SK-N-SH (cell line): ENCODE results near the gene TMEM132D. TPM values are rescaled to one million over a fixed set of nuclear protein-coding genes. Genes with fewer than 3 reads are reported as not detected.

ENCODE experiments used
- CTCF ChIA-PET: fragments of 300-600, 350-600 bp; formaldehyde crosslinking; extraction: SDS; loops from one replicate; lab custom pipeline; 2021; lab: Yijun Ruan, JAX
- POLR2A ChIA-PET: fragments of 350-600 bp; sonication (Branson Sonifier 250); formaldehyde crosslinking; extraction: SDS; loops from one replicate; lab custom pipeline; 2020; ENCODE audit warnings: antibody characterized with exemption, inconsistent platforms; lab: Yijun Ruan, JAX
- DNase-seq: peaks from one replicate; pipeline ENCODE4 v3.0.0; 2012
- H2AFZ ChIP-seq: fragments of 200-600 bp; sonication (generic); 2 replicates; pipeline ENCODE4 v1.8.1; 2016; ENCODE audit warnings: antibody characterized with exemption, mild to moderate bottlenecking, low read depth
- H3F3A ChIP-seq: fragments of 200-600 bp; sonication (generic); replicated peaks from 2 replicates; pipeline ENCODE3; 2016; ENCODE audit warnings: antibody characterized with exemption, mild to moderate bottlenecking; ENCODE audit not compliant: insufficient read depth
- H3K27ac ChIP-seq, 2 experiments: fragments of 200-500 bp in 1 of 2; fragments of 200-600 bp in 1 of 2; sonication (Bioruptor generic) in 1 of 2; sonication (generic), shearing (Covaris generic) in 1 of 2; 2 replicates each; pipeline versions ENCODE4 v1.5.1 to v1.6.1; 2014 to 2016; ENCODE audit warnings: low read depth in 2 of 2, inconsistent platforms in 1 of 2, low read length in 1 of 2, mild to moderate bottlenecking in 1 of 2, mixed read lengths in 1 of 2
- H3K27me3 ChIP-seq: fragments of 200-600 bp; sonication (generic), shearing (Covaris generic); 2 replicates; pipeline ENCODE4 v1.6.1; 2016; ENCODE audit warnings: mixed run types; ENCODE audit not compliant: insufficient read depth
- H3K36me3 ChIP-seq, 2 experiments: fragments of 200-500 bp in 1 of 2; fragments of 200-600 bp in 1 of 2; sonication (Bioruptor generic) in 1 of 2; sonication (generic) in 1 of 2; replicated peaks in 1 of 2; 2 replicates each; pipeline versions ENCODE3 to v1.5.1; 2014 to 2016; ENCODE audit warnings: low read length in 1 of 2, mild to moderate bottlenecking in 1 of 2; ENCODE audit not compliant: insufficient read depth in 2 of 2, control insufficient read depth in 1 of 2
- H3K4me1 ChIP-seq, 2 experiments: fragments of 200-500 bp in 1 of 2; fragments of 200-600 bp in 1 of 2; sonication (Bioruptor generic) in 1 of 2; sonication (generic), shearing (Covaris generic) in 1 of 2; 2 replicates each; pipeline versions ENCODE4 v1.5.1 to v1.6.1; 2014 to 2016; ENCODE audit warnings: low read depth in 1 of 2, low read length in 1 of 2, mixed run types in 1 of 2; ENCODE audit not compliant: insufficient read depth in 2 of 2, control insufficient read depth in 1 of 2
- H3K4me2 ChIP-seq: fragments of 200-600 bp; sonication (generic), shearing (Covaris generic); 2 replicates; pipeline ENCODE4 v1.6.1; 2017; ENCODE audit warnings: mixed run types
- H3K4me3 ChIP-seq, 2 experiments: fragments of 200-500 bp in 1 of 2; fragments of 200-600 bp in 1 of 2; sonication (Bioruptor generic) in 1 of 2; sonication (generic), shearing (Covaris generic) in 1 of 2; 2 replicates each; pipeline versions ENCODE4 v1.5.1 to v1.8.1; 2014 to 2016; ENCODE audit warnings: low read depth in 2 of 2, inconsistent platforms in 1 of 2, low read length in 1 of 2, mild to moderate bottlenecking in 1 of 2, mixed read lengths in 1 of 2, moderate library complexity in 1 of 2
- H3K79me2 ChIP-seq: fragments of 200-600 bp; sonication (generic); 2 replicates; pipeline ENCODE4 v1.8.1; 2017; ENCODE audit warnings: mild to moderate bottlenecking; ENCODE audit not compliant: insufficient read depth
- H3K9ac ChIP-seq: fragments of 200-600 bp; sonication (generic); 2 replicates; pipeline ENCODE4 v1.6.1; 2017; ENCODE audit warnings: mixed run types
- H3K9me2 ChIP-seq: fragments of 200-600 bp; sonication (generic); 2 replicates; pipeline ENCODE4 v1.6.1; 2017; ENCODE audit warnings: mixed run types
- H3K9me3 ChIP-seq: fragments of 200-600 bp; sonication (generic); 2 replicates; pipeline ENCODE4 v1.6.1; 2017; ENCODE audit warnings: mixed run types, mild to moderate bottlenecking, moderate library complexity
- H4K20me1 ChIP-seq: fragments of 200-600 bp; sonication (generic); 2 replicates; pipeline ENCODE4 v1.6.1; 2017; ENCODE audit warnings: mild to moderate bottlenecking, mixed run types; ENCODE audit not compliant: insufficient read depth
- CHD2 ChIP-seq: fragments of 150-350 bp; IDR thresholded peaks from 2 replicates; pipeline ENCODE4 v1.6.1; 2018; ENCODE audit warnings: low read length; ENCODE audit not compliant: partially characterized antibody
- ELF1 ChIP-seq: IDR thresholded peaks from 2 replicates; pipeline ENCODE4 v1.4.0; 2012
- EP300 ChIP-seq, 2 experiments: IDR thresholded peaks; 2 replicates each; pipeline versions ENCODE4 v1.4.0 to v1.6.1; 2012; ENCODE audit warnings: borderline replicate concordance in 1 of 2, low read depth in 1 of 2, low read length in 1 of 2
- EZH2phosphoT487 ChIP-seq: fragments of 200-600 bp; sonication (generic); IDR thresholded peaks from 2 replicates; pipeline ENCODE4 v1.6.1; 2017; ENCODE audit warnings: low read depth, mixed run types, mild to moderate bottlenecking, antibody characterized with exemption, moderate library complexity, borderline replicate concordance
- FOSL2 ChIP-seq: IDR thresholded peaks from 2 replicates; pipeline ENCODE4 v1.4.0; 2012; ENCODE audit warnings: low read depth, mild to moderate bottlenecking, moderate library complexity, borderline replicate concordance
- GABPA ChIP-seq: IDR thresholded peaks from 2 replicates; pipeline ENCODE4 v1.4.0; 2012; ENCODE audit warnings: low read depth, mild to moderate bottlenecking
- JUND ChIP-seq: IDR thresholded peaks from 2 replicates; pipeline ENCODE4 v1.4.0; 2012
- NFIC ChIP-seq: IDR thresholded peaks from 2 replicates; pipeline ENCODE4 v1.4.0; 2012; ENCODE audit warnings: borderline replicate concordance
- NRF1 ChIP-seq: IDR thresholded peaks from 2 replicates; pipeline ENCODE4 v1.6.1; 2012; ENCODE audit warnings: low read depth, mild to moderate bottlenecking, low read length
- RCOR1 ChIP-seq: fragments of 150-350 bp; IDR thresholded peaks from 2 replicates; pipeline ENCODE4 v1.6.1; 2017; ENCODE audit warnings: antibody characterized with exemption, low read length
- REST ChIP-seq: IDR thresholded peaks from 2 replicates; pipeline ENCODE4 v1.6.1; 2012; ENCODE audit warnings: mild to moderate bottlenecking, low read depth, low read length, moderate library complexity
- RXRA ChIP-seq: IDR thresholded peaks from 2 replicates; pipeline ENCODE4 v1.4.0; 2012; ENCODE audit warnings: low read depth, mild to moderate bottlenecking, borderline replicate concordance
- SIN3A ChIP-seq: IDR thresholded peaks from 2 replicates; pipeline ENCODE4 v1.6.1; 2012; ENCODE audit warnings: low read depth, mild to moderate bottlenecking, low read length, moderate library complexity, borderline replicate concordance
- SMC3 ChIP-seq: IDR thresholded peaks from 2 replicates; pipeline ENCODE4 v1.6.1; 2012; ENCODE audit warnings: low read depth, low read length, improper control_type of control experiment
- TAF1 ChIP-seq: IDR thresholded peaks from 2 replicates; pipeline ENCODE4 v1.6.1; 2012; ENCODE audit warnings: low read depth, mild to moderate bottlenecking, low read length, moderate library complexity, borderline replicate concordance
- TEAD4 ChIP-seq: IDR thresholded peaks from 2 replicates; pipeline ENCODE4 v1.4.0; 2012; ENCODE audit warnings: mild to moderate bottlenecking, borderline replicate concordance; ENCODE audit not compliant: insufficient read depth
- WGBS: methylation state at CpG from one replicate; pipeline ENCODE4 v1.1.6; 2017; ENCODE audit warnings: low lambda C conversion rate; 5-methylcytosine and 5-hydroxymethylcytosine counted together
- polyA plus RNA-seq, 3 experiments: library from polyadenylated mRNA; depleted of rRNA; stranded (reverse); fragments of >200 nt; gene quantifications; 2 replicates each; pipeline ENCODE4 v1.2.3, GENCODE V29; 2012
- TF ChIP-seq, protein P1 (sequence below): IDR thresholded peaks from 2 replicates; pipeline ENCODE4; 2012
- TF ChIP-seq, protein P2 (sequence below): IDR thresholded peaks from 2 replicates; pipeline ENCODE4 v1.4.0; 2012; ENCODE audit warnings: low read depth

TMEM132D gene
- polyA plus RNA-seq, 1 of the 3 experiments (the other 2 are of a cell fraction) = not detected

GRCh38 chr12:129257524-129257923, 646.3 kb downstream of the TMEM132D start:
- Histone ChIP-seq H3K9me2 (no peaks in the 10 kb centered on the region), H3K9ac (no peak overlapping the region), H3F3A (no peaks in the 10 kb centered on the region), H3K9me3 (no peaks in the 10 kb centered on the region), H3K36me3 (no peaks in the 10 kb centered on the region), H3K27me3 (no peaks in the 10 kb centered on the region), H3K79me2 (no peaks in the 10 kb centered on the region), H3K4me2 (no peak overlapping the region), H2AFZ (no peak overlapping the region), H3K4me3 (no peak overlapping the region), H3K27ac (no peak overlapping the region), H3K4me1 (no peaks in the 10 kb centered on the region), H4K20me1 (no peaks in the 10 kb centered on the region)
- WGBS = 0% methylated on average over 3 of the region's 3 CpGs
- CTCF ChIA-PET = no interaction called here
- DNase-seq = no peak
- no peak for TF ChIP-seq CHD2
- TF ChIP-seq JUND = no peak
- TF ChIP-seq EZH2phosphoT487 = no peak
- no peak for TF ChIP-seq SIN3A
- no peak for TF ChIP-seq NFIC
- no peak for TF ChIP-seq ELF1
- no peak for TF ChIP-seq TEAD4
- no peak for TF ChIP-seq GABPA
- TF ChIP-seq EP300 (IDR thresholded peaks at IDR 0.05; ENCODE audit: borderline replicate concordance in 1 of 2, low read depth in 1 of 2, low read length in 1 of 2) = no peak
- no peak for TF ChIP-seq TAF1
- no peak for TF ChIP-seq SMC3
- TF ChIP-seq, protein P1, sequence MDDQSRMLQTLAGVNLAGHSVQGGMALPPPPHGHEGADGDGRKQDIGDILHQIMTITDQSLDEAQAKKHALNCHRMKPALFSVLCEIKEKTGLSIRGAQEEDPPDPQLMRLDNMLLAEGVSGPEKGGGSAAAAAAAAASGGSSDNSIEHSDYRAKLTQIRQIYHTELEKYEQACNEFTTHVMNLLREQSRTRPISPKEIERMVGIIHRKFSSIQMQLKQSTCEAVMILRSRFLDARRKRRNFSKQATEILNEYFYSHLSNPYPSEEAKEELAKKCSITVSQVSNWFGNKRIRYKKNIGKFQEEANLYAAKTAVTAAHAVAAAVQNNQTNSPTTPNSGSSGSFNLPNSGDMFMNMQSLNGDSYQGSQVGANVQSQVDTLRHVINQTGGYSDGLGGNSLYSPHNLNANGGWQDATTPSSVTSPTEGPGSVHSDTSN = no peak
- no peak for TF ChIP-seq RXRA
- TF ChIP-seq, protein P2, sequence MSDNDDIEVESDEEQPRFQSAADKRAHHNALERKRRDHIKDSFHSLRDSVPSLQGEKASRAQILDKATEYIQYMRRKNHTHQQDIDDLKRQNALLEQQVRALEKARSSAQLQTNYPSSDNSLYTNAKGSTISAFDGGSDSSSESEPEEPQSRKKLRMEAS = no peak
- no peak for TF ChIP-seq REST
- TF ChIP-seq NRF1 = no peak
- TF ChIP-seq RCOR1 = no peak
- no peak for TF ChIP-seq FOSL2
- POLR2A ChIA-PET = no interaction called here
